GM06990 (cell line): ENCODE measurements around the gene MLLT10.
"Not testable (repeated sequence)": the region's sequence is repeated elsewhere in the genome, so short reads cannot be mapped to it uniquely, and the experiment has no call there.

ENCODE experiments used
- DNase-seq: peaks from one replicate; pipeline ENCODE4 v3.0.0-alpha.2; 2011; ENCODE audit not compliant: insufficient read length; ENCODE audit errors: extremely low read depth
- H3K27me3 ChIP-seq: replicated peaks from 2 replicates; pipeline ENCODE4 v1.6.0; 2011; ENCODE audit warnings: low read length; ENCODE audit not compliant: control insufficient read depth, insufficient read depth
- H3K36me3 ChIP-seq: 2 replicates; pipeline ENCODE4 v1.5.1; 2011; ENCODE audit warnings: low read length; ENCODE audit not compliant: control insufficient read depth, insufficient read depth
- H3K4me3 ChIP-seq: replicated peaks from 2 replicates; pipeline ENCODE4 v1.5.1; 2011; ENCODE audit warnings: low read depth, mild to moderate bottlenecking, control low read depth, low read length
- CTCF ChIP-seq: IDR thresholded peaks from 2 replicates; pipeline ENCODE4 v1.5.1; 2011; ENCODE audit warnings: low read length, control low read depth, mild to moderate bottlenecking, inconsistent platforms; ENCODE audit not compliant: insufficient read depth, poor library complexity, severe bottlenecking

Gene MLLT10

GRCh38 chr10:21625623-21626229 lies 91.7 kb downstream of the MLLT10 start:
- no peak for TF ChIP-seq CTCF

GRCh38 chr10:21626457-21627161 lies 92.6 kb downstream of the MLLT10 start:
- no peak for TF ChIP-seq CTCF
- no peak for DNase-seq
- Histone ChIP-seq H3K4me3 (no peak overlapping the region), H3K27me3 (no peaks in the 10 kb centered on the region), H3K36me3 (peaks cover 3% of the 10 kb centered on the region)

More at GRCh38 chr10:21625623-21626229, 91.7 kb downstream of the MLLT10 start:
- Histone ChIP-seq H3K4me3 (no peak overlapping the region), H3K27me3 (no peaks in the 10 kb centered on the region), H3K36me3 (peaks cover 3% of the 10 kb centered on the region)
- no peak for DNase-seq

- DNase-seq = no peak
- H3K4me3 ChIP-seq = no peak overlapping the region
- TF ChIP-seq CTCF = no peak
- no peaks in the 10 kb centered on the region for H3K27me3 ChIP-seq
- H3K36me3 ChIP-seq = peaks cover 3% of the 10 kb centered on the region
Observed at GRCh38 chr10:21627331-21627730, 93.3 kb downstream of the MLLT10 start.

GRCh38 chr10:21628023-21628422 lies 94.0 kb downstream of the MLLT10 start:
- Histone ChIP-seq H3K36me3 (peaks cover 3% of the 10 kb centered on the region; the same call in 1 of the 2 replicates), H3K4me3 (no peak overlapping the region), H3K27me3 (no peaks in the 10 kb centered on the region)
- no peak for DNase-seq
- no peak for TF ChIP-seq CTCF

- H3K36me3 ChIP-seq, H3K27me3 ChIP-seq, DNase-seq, H3K4me3 ChIP-seq: not testable (repeated sequence)
Observed at GRCh38 chr10:21628645-21629044, 94.6 kb downstream of the MLLT10 start.

GRCh38 chr10:21634599-21635365 lies 100.8 kb downstream of the MLLT10 start:
- TF ChIP-seq CTCF = no peak
- no peaks in the 10 kb centered on the region; the same call in 1 of the 2 replicates for H3K36me3 ChIP-seq
- no peak for DNase-seq

More at GRCh38 chr10:21634599-21635365, 100.8 kb downstream of the MLLT10 start:
- Histone ChIP-seq H3K27me3 (no peaks in the 10 kb centered on the region), H3K4me3 (no peak overlapping the region)
